Smooth muscle cell (in vitro differentiated cells): ENCODE measurements around the gene AQR. TPM values are rescaled to one million over a fixed set of nuclear protein-coding genes. Genes with fewer than 3 reads are reported as not detected.

Experiments
- DNase-seq: peaks from one replicate; lab custom pipeline; 2025; ENCODE audit not compliant: unreplicated experiment; lab: John Stamatoyannopoulos, UW
- H2AFZ ChIP-seq: fragments of 200-600 bp; sonication (generic); 2 replicates; pipeline ENCODE4 v1.6.0; 2016; ENCODE audit warnings: antibody characterized with exemption, low read depth, mild to moderate bottlenecking
- H3F3A ChIP-seq: fragments of 200-600 bp; sonication (generic); 2 replicates; pipeline ENCODE4 v1.6.0; 2017; ENCODE audit warnings: antibody characterized with exemption, low read depth
- H3K27ac ChIP-seq: fragments of 200-600 bp; sonication (generic); 2 replicates; pipeline ENCODE4 v1.5.1; 2016; ENCODE audit warnings: low read depth, mild to moderate bottlenecking
- H3K27me3 ChIP-seq: fragments of 200-600 bp; sonication (generic); 2 replicates; pipeline ENCODE4 v1.6.1; 2016; ENCODE audit warnings: low read depth, mild to moderate bottlenecking
- H3K36me3 ChIP-seq: fragments of 200-600 bp; sonication (generic); 2 replicates; pipeline ENCODE4 v1.5.1; 2016; ENCODE audit warnings: low read depth
- H3K4me1 ChIP-seq: fragments of 200-600 bp; sonication (generic); 2 replicates; pipeline ENCODE4 v1.5.1; 2016; ENCODE audit warnings: low read depth
- H3K4me2 ChIP-seq: fragments of 200-600 bp; sonication (generic); 2 replicates; pipeline ENCODE4 v1.6.0; 2016; ENCODE audit warnings: mild to moderate bottlenecking
- H3K4me3 ChIP-seq: fragments of 200-600 bp; sonication (generic); 2 replicates; pipeline ENCODE4 v1.5.1; 2016; ENCODE audit warnings: mild to moderate bottlenecking
- H3K79me2 ChIP-seq: fragments of 200-600 bp; sonication (generic); 2 replicates; pipeline ENCODE4 v1.6.0; 2016; ENCODE audit warnings: low read depth, mild to moderate bottlenecking
- H3K9ac ChIP-seq: fragments of 200-600 bp; sonication (generic); 2 replicates; pipeline ENCODE4 v1.6.0; 2016; ENCODE audit warnings: low read depth
- H3K9me3 ChIP-seq: fragments of 200-600 bp; sonication (generic); replicated peaks from 2 replicates; pipeline ENCODE4 v1.5.1; 2016; ENCODE audit warnings: low read depth
- H4K20me1 ChIP-seq: fragments of 200-600 bp; sonication (generic); 2 replicates; pipeline ENCODE4 v1.6.0; 2016; ENCODE audit warnings: low read depth
- CTCF ChIP-seq: fragments of 200-600 bp; sonication (generic); IDR thresholded peaks from 2 replicates; pipeline ENCODE4 v1.5.1; 2017; ENCODE audit warnings: borderline replicate concordance, mild to moderate bottlenecking, antibody characterized with exemption; ENCODE audit not compliant: insufficient read depth, poor library complexity, severe bottlenecking
- WGBS: methylation state at CpG from one replicate; pipeline ENCODE4 v1.1.7; 2016; ENCODE audit warnings: low lambda C conversion rate; 5-methylcytosine and 5-hydroxymethylcytosine counted together
- polyA plus RNA-seq: library from polyadenylated mRNA; unstranded; fragments of >200 nt; fragmentation: Nextera tagmentation; extraction: Ambion mirVana; gene quantifications from 2 replicates; pipeline ENCODE4 v1.2.1, GENCODE V29; 2016
- total RNA-seq: library from RNA; depleted of rRNA; stranded (reverse); fragments of >200 nt; gene quantifications from 2 replicates; pipeline ENCODE4 v1.2.3, GENCODE V29; 2014

Gene AQR
- total and polyA plus RNA-seq, 2 experiments from 2014 or later: 13.0 to 33.6 TPM

GRCh38 chr15:34953851-34954250 is 15.7 kb downstream of the AQR start:
- WGBS: 81% methylated on average over 8 of the region's 8 CpGs
- Histone ChIP-seq H4K20me1 (peaks cover 13% of the 10 kb centered on the region), H3K9ac (no peak overlapping the region), H3K27ac (no peak overlapping the region), H3K36me3 (peaks cover 16% of the 10 kb centered on the region), H3K4me3 (no peak overlapping the region), H3K4me1 (no peaks in the 10 kb centered on the region), H3K79me2 (peaks cover 18% of the 10 kb centered on the region), H3K4me2 (no peak overlapping the region), H2AFZ (no peak overlapping the region), H3K27me3 (no peaks in the 10 kb centered on the region), H3F3A (no peaks in the 10 kb centered on the region), H3K9me3 (no peaks in the 10 kb centered on the region)
- no peak for DNase-seq
- no peak for TF ChIP-seq CTCF

GRCh38 chr15:34952481-34952880 is 17.1 kb downstream of the AQR start:
- no peak for TF ChIP-seq CTCF
- H4K20me1 ChIP-seq: peaks cover 13% of the 10 kb centered on the region
- peaks cover 16% of the 10 kb centered on the region for H3K36me3 ChIP-seq
- no peaks in the 10 kb centered on the region for H3K4me1 ChIP-seq
- no peaks in the 10 kb centered on the region for H3K27me3 ChIP-seq
- DNase-seq: no peak
- H3K27ac ChIP-seq: no peak overlapping the region
- H3K79me2 ChIP-seq: peaks cover 14% of the 10 kb centered on the region
- H3K4me2 ChIP-seq: no peak overlapping the region
- no peaks in the 10 kb centered on the region for H3F3A ChIP-seq
- H2AFZ ChIP-seq: no peak overlapping the region
- H3K9me3 ChIP-seq: no peaks in the 10 kb centered on the region
- no peak overlapping the region for H3K9ac ChIP-seq
- H3K4me3 ChIP-seq: no peak overlapping the region

- no peak overlapping the region for H2AFZ ChIP-seq
- H3K9ac ChIP-seq: no peak overlapping the region
- 94% methylated on average over 1 of the region's 1 CpG for WGBS
- no peaks in the 10 kb centered on the region for H3K4me1 ChIP-seq
- no peak for DNase-seq
- H3F3A ChIP-seq: no peaks in the 10 kb centered on the region
- H3K9me3 ChIP-seq: no peaks in the 10 kb centered on the region
- H4K20me1 ChIP-seq: peaks cover 13% of the 10 kb centered on the region
- no peak overlapping the region for H3K4me3 ChIP-seq
- peaks cover 10% of the 10 kb centered on the region for H3K79me2 ChIP-seq
- H3K27ac ChIP-seq: no peak overlapping the region
- TF ChIP-seq CTCF: no peak
- no peaks in the 10 kb centered on the region for H3K27me3 ChIP-seq
- H3K4me2 ChIP-seq: no peak overlapping the region
- peaks cover 16% of the 10 kb centered on the region for H3K36me3 ChIP-seq
Measured at GRCh38 chr15:34951993-34952392, 17.5 kb downstream of the AQR start.

GRCh38 chr15:34944936-34945335 is 24.6 kb downstream of the AQR start:
- H3F3A ChIP-seq: no peaks in the 10 kb centered on the region
- no peaks in the 10 kb centered on the region for H4K20me1 ChIP-seq
- no peak overlapping the region for H2AFZ ChIP-seq
- no peak overlapping the region for H3K4me3 ChIP-seq
- TF ChIP-seq CTCF: no peak
- WGBS: 93% methylated on average over 3 of the region's 3 CpGs
- DNase-seq: no peak
- no peaks in the 10 kb centered on the region for H3K9me3 ChIP-seq
- no peak overlapping the region for H3K9ac ChIP-seq
- peaks cover 16% of the 10 kb centered on the region for H3K36me3 ChIP-seq
- no peaks in the 10 kb centered on the region for H3K27me3 ChIP-seq
- no peak overlapping the region for H3K27ac ChIP-seq
- no peaks in the 10 kb centered on the region for H3K4me1 ChIP-seq
- H3K4me2 ChIP-seq: no peak overlapping the region
- no peaks in the 10 kb centered on the region for H3K79me2 ChIP-seq
